ENCODE measurements around the gene KRTAP4-2. TPM values are rescaled to one million over a fixed set of nuclear protein-coding genes. Genes with fewer than 3 reads are reported as not detected.

KRTAP4-2 gene
- total RNA-seq, 2 donors from 2014 or later: not detected

Other genes starting within 250 kb of the KRTAP4-2 start
- gene KRT23, start 240.6 kb downstream of the KRTAP4-2 start, total RNA-seq: under 1 TPM in 1 of 2 donors, not detected in 1; 0.28 TPM
- not detected for gene KRT39, start 211.3 kb downstream of the KRTAP4-2 start, total RNA-seq
- gene KRT40, start 193.9 kb downstream of the KRTAP4-2 start, total RNA-seq: under 1 TPM; 0.21 to 0.39 TPM
- not detected for gene KRTAP3-3, start 184.1 kb downstream of the KRTAP4-2 start, total RNA-seq
- not detected for gene KRTAP3-2, start 178.3 kb downstream of the KRTAP4-2 start, total RNA-seq
- not detected for gene KRTAP3-1, start 169.1 kb downstream of the KRTAP4-2 start, total RNA-seq
- not detected for gene KRTAP1-5, start 151.0 kb downstream of the KRTAP4-2 start, total RNA-seq
- gene KRTAP1-4, start 148.0 kb downstream of the KRTAP4-2 start, total RNA-seq: not detected
- not detected for gene KRTAP1-3, start 143.3 kb downstream of the KRTAP4-2 start, total RNA-seq
- not detected for gene KRTAP1-1, start 136.8 kb downstream of the KRTAP4-2 start, total RNA-seq
- not detected for gene KRTAP2-1, start 130.9 kb downstream of the KRTAP4-2 start, total RNA-seq
- not detected for gene KRTAP2-2, start 123.0 kb downstream of the KRTAP4-2 start, total RNA-seq
- gene KRTAP2-3, start 118.1 kb downstream of the KRTAP4-2 start, total RNA-seq: not detected
- gene KRTAP2-4, start 112.3 kb downstream of the KRTAP4-2 start, total RNA-seq: not detected
- not detected for gene KRTAP4-7, start 94.1 kb downstream of the KRTAP4-2 start, total RNA-seq
- not detected for gene KRTAP4-8, start 80.1 kb downstream of the KRTAP4-2 start, total RNA-seq
- gene KRTAP4-16, start 76.0 kb downstream of the KRTAP4-2 start, total RNA-seq: not detected
- gene KRTAP4-9, start 72.8 kb downstream of the KRTAP4-2 start, total RNA-seq: not detected
- not detected for gene KRTAP4-11, start 59.8 kb downstream of the KRTAP4-2 start, total RNA-seq
- not detected for gene KRTAP4-12, start 54.0 kb downstream of the KRTAP4-2 start, total RNA-seq
- not detected for gene KRTAP4-6, start 37.7 kb downstream of the KRTAP4-2 start, total RNA-seq
- not detected for gene KRTAP4-5, start 28.4 kb downstream of the KRTAP4-2 start, total RNA-seq
- gene KRTAP4-4, start 17.5 kb downstream of the KRTAP4-2 start, total RNA-seq: not detected
- not detected for gene KRTAP4-3, start 10.0 kb downstream of the KRTAP4-2 start, total RNA-seq
- under 1 TPM in 1 of 2 donors, not detected in 1; 0.34 TPM for gene KRTAP4-1, start 6.7 kb upstream of the KRTAP4-2 start, total RNA-seq
- not detected for gene KRTAP9-1, start 11.7 kb upstream of the KRTAP4-2 start, total RNA-seq
- gene KRTAP9-2, start 48.4 kb upstream of the KRTAP4-2 start, total RNA-seq: not detected
- gene KRTAP9-3, start 54.2 kb upstream of the KRTAP4-2 start, total RNA-seq: not detected
- gene KRTAP9-8, start 59.8 kb upstream of the KRTAP4-2 start, total RNA-seq: not detected
- not detected for gene KRTAP9-4, start 71.5 kb upstream of the KRTAP4-2 start, total RNA-seq
- gene KRTAP9-9, start 77.2 kb upstream of the KRTAP4-2 start, total RNA-seq: not detected
- gene KRTAP9-6, start 87.2 kb upstream of the KRTAP4-2 start, total RNA-seq: not detected
- gene KRTAP9-7, start 97.5 kb upstream of the KRTAP4-2 start, total RNA-seq: not detected
- gene KRTAP29-1, start 124.6 kb upstream of the KRTAP4-2 start, total RNA-seq: not detected
- gene KRTAP16-1, start 131.1 kb upstream of the KRTAP4-2 start, total RNA-seq: not detected
- not detected for gene KRTAP17-1, start 137.5 kb upstream of the KRTAP4-2 start, total RNA-seq
- gene KRT33A, start 172.6 kb upstream of the KRTAP4-2 start, total RNA-seq: not detected
- not detected for gene KRT33B, start 191.6 kb upstream of the KRTAP4-2 start, total RNA-seq
- under 1 TPM in 1 of 2 donors, not detected in 1; 0.20 TPM for gene KRT34, start 204.1 kb upstream of the KRTAP4-2 start, total RNA-seq
- not detected for gene KRT31, start 219.4 kb upstream of the KRTAP4-2 start, total RNA-seq
- gene KRT37, start 246.4 kb upstream of the KRTAP4-2 start, total RNA-seq: not detected

Measured in left colon (tissue), 2 donors.